ENCODE measurements around the gene L3MBTL2.
A peak's percentile ranks its signal among the peaks of the same experiment; 100 is the strongest.
"Not testable (repeated sequence)": the region's sequence is repeated elsewhere in the genome, so short reads cannot be mapped to it uniquely, and the experiment has no call there.

The L3MBTL2 gene

GRCh38 chr22:41204992-41205900 is at the start of gene L3MBTL2:
TSS of gene L3MBTL2 (plus strand) at chr22:41205312. CDS start at chr22:41205363, 51 bp downstream.
- peaks cover 19% of the 10 kb centered on the region for H3K4me1 Mint-ChIP-seq
- ATAC-seq (ENCODE audit: low read depth) = peak; percentile 98
- peak within 1 kb of the TSS; percentile 89 for H3K27ac Mint-ChIP-seq
- H3K36me3 Mint-ChIP-seq = peaks cover 6% of the 10 kb centered on the region
- peak; percentile 93 to 97 for DNase-seq (ENCODE audit: low spot score in 2 of 2)
- H3K27me3 Mint-ChIP-seq = peaks cover 2% of the 10 kb centered on the region
- no peaks in the 10 kb centered on the region for H3K9me3 Mint-ChIP-seq
- peak within 1 kb of the TSS; percentile 89 for H3K4me3 Mint-ChIP-seq

- Mint-ChIP-seq H3K9me3 (no peaks in the 10 kb centered on the region), H3K4me3 (no peak overlapping the region), H3K36me3 (peaks cover 32% of the 10 kb centered on the region), H3K4me1 (no peaks in the 10 kb centered on the region), H3K27ac (no peak overlapping the region), H3K27me3 (no peaks in the 10 kb centered on the region)
- DNase-seq (ENCODE audit: low spot score in 2 of 2) (no peak), ATAC-seq (ENCODE audit: low read depth) (no peak)
Observed at GRCh38 chr22:41157083-41157482, 48.0 kb upstream of the L3MBTL2 start.

GRCh38 chr22:41169157-41169556 is 36.0 kb upstream of the L3MBTL2 start:
- H3K27me3 Mint-ChIP-seq = no peaks in the 10 kb centered on the region
- DNase-seq (ENCODE audit: low spot score in 2 of 2) = no peak
- no peaks in the 10 kb centered on the region for H3K4me1 Mint-ChIP-seq
- H3K27ac Mint-ChIP-seq = peak overlapping the region; percentile 35
- no peaks in the 10 kb centered on the region for H3K9me3 Mint-ChIP-seq
- ATAC-seq (ENCODE audit: low read depth) = no peak
- no peak overlapping the region for H3K4me3 Mint-ChIP-seq
- peaks cover 38% of the 10 kb centered on the region for H3K36me3 Mint-ChIP-seq

- Mint-ChIP-seq H3K36me3 (peaks cover 43% of the 10 kb centered on the region), H3K27ac (peak overlapping the region; percentile 58), H3K9me3 (no peaks in the 10 kb centered on the region), H3K27me3 (no peaks in the 10 kb centered on the region), H3K4me3 (no peak overlapping the region), H3K4me1 (no peaks in the 10 kb centered on the region)
- ATAC-seq (ENCODE audit: low read depth) = no peak
- DNase-seq (ENCODE audit: low spot score in 2 of 2) = no peak
Observed at GRCh38 chr22:41171996-41172395, 33.1 kb upstream of the L3MBTL2 start.

GRCh38 chr22:41175546-41175945 is 29.6 kb upstream of the L3MBTL2 start:
- Mint-ChIP-seq H3K27ac (no peak overlapping the region), H3K9me3 (no peaks in the 10 kb centered on the region), H3K4me1 (no peaks in the 10 kb centered on the region), H3K27me3 (no peaks in the 10 kb centered on the region), H3K4me3 (no peak overlapping the region), H3K36me3 (peaks cover 32% of the 10 kb centered on the region)
- no peak for ATAC-seq (ENCODE audit: low read depth)
- no peak for DNase-seq (ENCODE audit: low spot score in 2 of 2)

- Mint-ChIP-seq H3K9me3 (peaks cover 2% of the 10 kb centered on the region), H3K4me3 (no peak overlapping the region), H3K36me3 (peaks cover 31% of the 10 kb centered on the region), H3K27ac (no peak overlapping the region), H3K4me1 (peaks cover 4% of the 10 kb centered on the region), H3K27me3 (no peaks in the 10 kb centered on the region)
- ATAC-seq (ENCODE audit: low read depth) (no peak), DNase-seq (ENCODE audit: low spot score in 2 of 2) (no peak)
Observed at GRCh38 chr22:41177040-41177621, 28.0 kb upstream of the L3MBTL2 start.

GRCh38 chr22:41177622-41178424 is 27.3 kb upstream of the L3MBTL2 start:
- ATAC-seq (ENCODE audit: low read depth) (no peak), DNase-seq (ENCODE audit: low spot score in 2 of 2) (no peak)
- no peak overlapping the region for H3K27ac Mint-ChIP-seq
- no peaks in the 10 kb centered on the region for H3K27me3 Mint-ChIP-seq
- peaks cover 2% of the 10 kb centered on the region for H3K9me3 Mint-ChIP-seq
- H3K4me3 Mint-ChIP-seq = no peak overlapping the region
- H3K4me1 Mint-ChIP-seq = peaks cover 4% of the 10 kb centered on the region
- peaks cover 28% of the 10 kb centered on the region for H3K36me3 Mint-ChIP-seq

GRCh38 chr22:41178425-41178975 is 26.6 kb upstream of the L3MBTL2 start:
- Mint-ChIP-seq H3K27me3 (no peaks in the 10 kb centered on the region), H3K9me3 (peaks cover 2% of the 10 kb centered on the region), H3K4me1 (peaks cover 4% of the 10 kb centered on the region), H3K4me3 (no peak overlapping the region), H3K36me3 (peaks cover 24% of the 10 kb centered on the region), H3K27ac (peak overlapping the region; percentile 15)
- DNase-seq (ENCODE audit: low spot score in 2 of 2) (no peak), ATAC-seq (ENCODE audit: low read depth) (no peak)

GRCh38 chr22:41180362-41180761 is 24.8 kb upstream of the L3MBTL2 start:
- H3K27me3 Mint-ChIP-seq; H3K9me3 Mint-ChIP-seq; DNase-seq (ENCODE audit: low spot score in 2 of 2); ATAC-seq (ENCODE audit: low read depth); H3K4me3 Mint-ChIP-seq; H3K4me1 Mint-ChIP-seq: not testable (repeated sequence)
- H3K27ac Mint-ChIP-seq = peak overlapping the region; percentile 68
- H3K36me3 Mint-ChIP-seq = peaks cover 20% of the 10 kb centered on the region

GRCh38 chr22:41180926-41181325 is 24.2 kb upstream of the L3MBTL2 start:
- Mint-ChIP-seq H3K4me3 (no peak overlapping the region), H3K36me3 (peaks cover 20% of the 10 kb centered on the region), H3K27me3 (no peaks in the 10 kb centered on the region), H3K9me3 (peaks cover 2% of the 10 kb centered on the region), H3K27ac (peak overlapping the region; percentile 68), H3K4me1 (peaks cover 4% of the 10 kb centered on the region)
- DNase-seq (ENCODE audit: low spot score in 2 of 2) (no peak), ATAC-seq (ENCODE audit: low read depth) (no peak)

GRCh38 chr22:41181349-41182241 is 23.5 kb upstream of the L3MBTL2 start:
- Mint-ChIP-seq H3K4me1 (peaks cover 4% of the 10 kb centered on the region), H3K36me3 (peaks cover 15% of the 10 kb centered on the region), H3K4me3 (no peak overlapping the region), H3K27ac (no peak overlapping the region), H3K27me3 (no peaks in the 10 kb centered on the region), H3K9me3 (peaks cover 2% of the 10 kb centered on the region)
- no peak for ATAC-seq (ENCODE audit: low read depth)
- no peak for DNase-seq (ENCODE audit: low spot score in 2 of 2)

- Mint-ChIP-seq H3K36me3 (no peaks in the 10 kb centered on the region), H3K4me3 (no peak overlapping the region), H3K27ac (no peak overlapping the region), H3K27me3 (no peaks in the 10 kb centered on the region), H3K9me3 (peaks cover 2% of the 10 kb centered on the region), H3K4me1 (peaks cover 4% of the 10 kb centered on the region)
- ATAC-seq (ENCODE audit: low read depth) (no peak), DNase-seq (ENCODE audit: low spot score in 2 of 2) (no peak)
Observed at GRCh38 chr22:41184679-41185078, 20.4 kb upstream of the L3MBTL2 start.

GRCh38 chr22:41191467-41191866 is 13.6 kb upstream of the L3MBTL2 start:
- no peak for DNase-seq (ENCODE audit: low spot score in 2 of 2)
- Mint-ChIP-seq H3K4me1 (no peaks in the 10 kb centered on the region), H3K36me3 (no peaks in the 10 kb centered on the region), H3K9me3 (no peaks in the 10 kb centered on the region), H3K27me3 (no peaks in the 10 kb centered on the region), H3K4me3 (no peak overlapping the region), H3K27ac (no peak overlapping the region)
- ATAC-seq (ENCODE audit: low read depth) = no peak
